ENCODE measurements around the gene CALN1.

DNA sequence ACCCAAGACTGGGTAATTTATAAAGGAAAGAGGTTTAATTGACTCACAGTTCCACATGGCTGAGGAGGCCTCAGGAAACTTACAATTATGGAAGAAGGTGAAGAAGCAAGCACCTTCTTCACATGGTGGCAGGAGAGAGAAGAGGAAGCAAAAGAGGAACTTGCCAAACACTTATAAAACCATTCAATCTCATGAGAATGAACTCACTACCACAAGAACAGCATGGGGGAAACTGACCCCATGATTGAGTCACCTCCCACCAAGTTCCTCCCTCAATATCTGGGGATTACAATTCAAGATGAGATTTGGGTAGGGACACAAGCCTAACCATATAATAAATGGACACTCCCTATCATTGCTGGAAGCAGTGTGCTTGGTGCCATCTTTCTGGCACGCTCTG lies 506.3 kb downstream of the CALN1 start:
- TF ChIP-seq SIRT6 (IDR thresholded peaks at IDR 0.05; ENCODE audit: low read length) (no peak), POLR2A (IDR thresholded peaks at IDR 0.05; ENCODE audit: control extremely low read depth in 1 of 2, low read depth in 2 of 2, low read length in 2 of 2) (no peak), GTF2F1 (IDR thresholded peaks at IDR 0.05; ENCODE audit: borderline replicate concordance, low read depth, low read length) (no peak), ASH2L (IDR thresholded peaks at IDR 0.05; ENCODE audit: low read length) (no peak), CEBPB (IDR thresholded peaks at IDR 0.05; ENCODE audit: low read depth, low read length) (no peak), RAD21 (IDR thresholded peaks at IDR 0.05 in 1 of 2, conservative IDR thresholded peaks at IDR 0.05 in 1 of 2; ENCODE audit: low read depth in 2 of 2, low read length in 2 of 2) (no peak), TEAD4 (IDR thresholded peaks at IDR 0.05; ENCODE audit: low read depth, low read length) (no peak), TAF1 (IDR thresholded peaks at IDR 0.05; ENCODE audit: low read depth, low read length) (no peak), KDM5A (IDR thresholded peaks at IDR 0.05; ENCODE audit: low read length) (no peak), SP1 (IDR thresholded peaks at IDR 0.05; ENCODE audit: low read depth, low read length) (no peak)
- TF ChIP-seq, protein P1, sequence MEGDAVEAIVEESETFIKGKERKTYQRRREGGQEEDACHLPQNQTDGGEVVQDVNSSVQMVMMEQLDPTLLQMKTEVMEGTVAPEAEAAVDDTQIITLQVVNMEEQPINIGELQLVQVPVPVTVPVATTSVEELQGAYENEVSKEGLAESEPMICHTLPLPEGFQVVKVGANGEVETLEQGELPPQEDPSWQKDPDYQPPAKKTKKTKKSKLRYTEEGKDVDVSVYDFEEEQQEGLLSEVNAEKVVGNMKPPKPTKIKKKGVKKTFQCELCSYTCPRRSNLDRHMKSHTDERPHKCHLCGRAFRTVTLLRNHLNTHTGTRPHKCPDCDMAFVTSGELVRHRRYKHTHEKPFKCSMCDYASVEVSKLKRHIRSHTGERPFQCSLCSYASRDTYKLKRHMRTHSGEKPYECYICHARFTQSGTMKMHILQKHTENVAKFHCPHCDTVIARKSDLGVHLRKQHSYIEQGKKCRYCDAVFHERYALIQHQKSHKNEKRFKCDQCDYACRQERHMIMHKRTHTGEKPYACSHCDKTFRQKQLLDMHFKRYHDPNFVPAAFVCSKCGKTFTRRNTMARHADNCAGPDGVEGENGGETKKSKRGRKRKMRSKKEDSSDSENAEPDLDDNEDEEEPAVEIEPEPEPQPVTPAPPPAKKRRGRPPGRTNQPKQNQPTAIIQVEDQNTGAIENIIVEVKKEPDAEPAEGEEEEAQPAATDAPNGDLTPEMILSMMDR (IDR thresholded peaks at IDR 0.05; ENCODE audit: control extremely low read depth in 1 of 3, insufficient read depth in 1 of 3, low read depth in 1 of 3, low read length in 3 of 3), result no peak

All from H1 (cell line).